Ovary (tissue), 9 donors: ENCODE results near the gene PCNX1. TPM values are rescaled to one million over a fixed set of nuclear protein-coding genes. Genes with fewer than 3 reads are reported as not detected.

ENCODE experiments used
- DNase-seq, 5 donors: peaks; one replicate each; pipeline ENCODE4 v3.0.0-alpha.2; 2019 to 2020
- H3K27ac ChIP-seq, 2 donors: fragments of 200-600 bp; one replicate each; pipeline versions ENCODE4 v1.5.1 to v1.8.0; 2019 to 2022
- H3K27me3 ChIP-seq: fragments of 200-600 bp; one replicate; pipeline ENCODE4 v1.8.0; 2022
- H3K36me3 ChIP-seq: fragments of 200-600 bp; sonication (generic); one replicate; pipeline ENCODE4 v1.5.1; 2019
- H3K4me1 ChIP-seq: one replicate; pipeline ENCODE4 v1.8.1; 2013; ENCODE audit warnings: mild to moderate bottlenecking, moderate library complexity; ENCODE audit not compliant: insufficient read depth
- H3K4me3 ChIP-seq: fragments of 200-600 bp; sonication (generic); one replicate; pipeline ENCODE4 v1.5.1; 2017
- H3K9me3 ChIP-seq, 2 donors: fragments of 200-600 bp in 1 of 2; sonication (generic) in 1 of 2; one replicate each; pipeline versions ENCODE4 v1.5.1 to v1.8.1; 2013 to 2019; ENCODE audit warnings: mild to moderate bottlenecking in 1 of 2, moderate library complexity in 1 of 2
- CTCF ChIP-seq, 3 donors: fragments of 450-650 bp in 2 of 3; fragments of 200-600 bp in 1 of 3; IDR thresholded peaks; one replicate each; pipeline versions ENCODE4 v1.5.1 to v1.8.0; 2016 to 2022; ENCODE audit warnings: antibody characterized with exemption in 3 of 3, mild to moderate bottlenecking in 1 of 3
- EP300 ChIP-seq: sonication (generic); formaldehyde crosslinking; IDR thresholded peaks from one replicate; pipeline ENCODE4 v1.6.1; 2017; ENCODE audit warnings: antibody characterized with exemption
- POLR2A ChIP-seq: fragments of 450-650 bp; IDR thresholded peaks from one replicate; pipeline ENCODE4 v1.6.1; 2017; ENCODE audit warnings: antibody characterized with exemption, mild to moderate bottlenecking, moderate library complexity
- WGBS, 3 donors: extraction: QIAGEN DNeasy Blood & Tissue Kit in 1 of 3; methylation state at CpG; one replicate each; pipeline versions ENCODE4 v1.1.5 to v1.1.7; 2013 to 2017; 5-methylcytosine and 5-hydroxymethylcytosine counted together
- intact Hi-C, 4 donors: fragments of 100-400 bp; cut with DNase I; formaldehyde crosslinking; loops; one replicate each; pipeline versions ENCODE4 v1.11.0 to v1.15.1; 2022 to 2023
- polyA plus RNA-seq, 2 donors: library from polyadenylated mRNA; stranded (reverse); fragments of 200-250 nt in 1 of 2; fragments of 350-450 nt in 1 of 2; fragmentation: Illumina TruSeq in 1 of 2; extraction: RNeasy Lipid Tissue Mini Kit (QIAGEN cat#74804) in 1 of 2; gene quantifications; one replicate each; pipeline ENCODE4 v1.2.3, GENCODE V29; 2013 to 2014
- total RNA-seq, 7 donors: library from RNA; depleted of rRNA in 2 of 7; stranded (reverse); fragments of >200 nt in 2 of 7; fragmentation: NEBNext Ultra II Directional in 3 of 7; extraction: Animal tissue kit (Norgen Biotek cat#: 25700) in 3 of 7; gene quantifications; one replicate each; pipeline versions ENCODE4 v1.1.0 to v1.2.4, GENCODE V29; 2016 to 2023
- donor health status: DM: no; HTN: no; CAD: no; lungs with moderate emphysema.
- donor health status: DM: no; HTN: no; CAD: no.
- donor health status: Bipolar disorder and iron deficiency.
- donor health status: DM: yes; HTN: yes; CAD: no.
- donor health status: DM: no; HTN: no; CAD: no.
- donor health status: DM: yes; HTN: yes; CAD: no.

Gene PCNX1
- total and polyA plus RNA-seq, 9 donors: 13.3 to 101 (median 69.5) TPM

- Histone ChIP-seq H3K36me3 (no peaks in the 10 kb centered on the region), H3K27ac (no peak overlapping the region), H3K27me3 (no peaks in the 10 kb centered on the region), H3K9me3 (no peaks in the 10 kb centered on the region), H3K4me3 (no peak overlapping the region), H3K4me1 (no peaks in the 10 kb centered on the region)
- DNase-seq: no peak
- WGBS, 3 donors: 94 to 99% (median 99%) methylated on average over 2 of the region's 2 CpGs
- intact Hi-C loops: no loop called here
- TF ChIP-seq EP300 (no peak), CTCF (IDR thresholded peaks at IDR 0.05) (no peak), POLR2A (no peak)
These were observed 171.2 kb downstream of the PCNX1 start for GRCh38 chr14:71078500-71078899.

DNA sequence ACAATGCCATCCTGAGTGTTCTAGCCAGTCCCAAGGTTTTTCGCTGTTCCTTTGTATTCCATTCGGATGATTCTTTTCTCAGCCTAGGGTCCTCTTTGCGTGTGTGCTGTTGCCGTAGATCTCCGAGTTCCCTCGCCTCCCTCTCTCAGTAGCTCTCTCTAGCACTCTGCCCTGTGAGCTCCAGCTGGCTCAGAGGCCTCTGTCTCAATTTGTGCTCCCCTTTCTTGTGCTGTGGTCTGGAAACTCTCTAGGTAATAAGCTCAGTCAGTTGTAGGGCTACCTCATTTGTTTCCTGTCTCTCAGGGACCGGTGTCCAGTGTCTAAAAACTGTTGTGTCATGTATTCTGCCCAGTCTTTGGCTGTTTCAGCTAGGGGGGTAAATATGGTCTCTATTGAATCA is 179.3 kb downstream of the PCNX1 start:
- Histone ChIP-seq H3K4me3 (no peak overlapping the region), H3K36me3 (peaks cover 4% of the 10 kb centered on the region), H3K27ac (no peak overlapping the region), H3K9me3 (no peaks in the 10 kb centered on the region), H3K4me1 (no peaks in the 10 kb centered on the region), H3K27me3 (no peaks in the 10 kb centered on the region)
- TF ChIP-seq POLR2A (no peak), EP300 (no peak), CTCF (IDR thresholded peaks at IDR 0.05) (no peak)
- intact Hi-C loops: no loop called here
- DNase-seq: no peak
- 95 to 97% (median 95%) methylated on average over 7 of the region's 7 CpGs for WGBS, 3 donors

DNA sequence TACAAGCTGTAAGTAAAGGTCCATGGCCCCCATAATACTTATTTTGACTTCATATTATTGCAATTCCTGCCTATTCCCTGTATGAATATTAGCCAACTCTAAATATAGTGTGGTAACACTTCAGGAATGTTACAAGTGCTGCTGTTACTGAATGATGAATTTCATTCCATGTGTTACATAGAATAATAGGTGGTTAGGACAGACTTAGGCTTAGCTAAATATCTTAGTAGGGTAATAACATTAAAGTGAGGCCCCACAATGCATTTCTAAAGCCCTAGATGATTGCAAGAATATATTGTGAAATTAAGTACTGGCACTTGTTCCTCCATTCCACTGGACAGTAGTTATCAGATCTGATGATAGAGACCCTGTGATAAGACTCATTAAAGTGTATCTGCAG is 182.7 kb downstream of the PCNX1 start:
- Histone ChIP-seq H3K27ac (no peak overlapping the region), H3K4me1 (no peaks in the 10 kb centered on the region), H3K9me3 (no peaks in the 10 kb centered on the region), H3K36me3 (peaks cover 4% of the 10 kb centered on the region), H3K27me3 (no peaks in the 10 kb centered on the region), H3K4me3 (no peak overlapping the region)
- TF ChIP-seq CTCF (IDR thresholded peaks at IDR 0.05) (no peak), POLR2A (no peak), EP300 (no peak)
- intact Hi-C loops: no loop called here
- no peak for DNase-seq

- WGBS, 3 donors: 94 to 96% (median 94%) methylated on average over 5 of the region's 5 CpGs
- no peaks in the 10 kb centered on the region for H3K9me3 ChIP-seq
- no peak overlapping the region for H3K27ac ChIP-seq
- no peak for TF ChIP-seq POLR2A
- TF ChIP-seq CTCF (IDR thresholded peaks at IDR 0.05): no peak
- no peak for TF ChIP-seq EP300
- H3K36me3 ChIP-seq: no peaks in the 10 kb centered on the region
- no peak for DNase-seq
- no peaks in the 10 kb centered on the region for H3K27me3 ChIP-seq
- intact Hi-C loops: no loop called here
- no peak overlapping the region for H3K4me3 ChIP-seq
- H3K4me1 ChIP-seq: no peaks in the 10 kb centered on the region
These were observed 187.5 kb downstream of the PCNX1 start for GRCh38 chr14:71094722-71095121.

- no peaks in the 10 kb centered on the region for H3K36me3 ChIP-seq
- intact Hi-C loops: no loop called here
- H3K27me3 ChIP-seq: no peaks in the 10 kb centered on the region
- no peak for DNase-seq
- no peak overlapping the region for H3K27ac ChIP-seq
- 86 to 98% (median 98%) methylated on average over 5 of the region's 5 CpGs for WGBS, 3 donors
- no peaks in the 10 kb centered on the region for H3K9me3 ChIP-seq
- no peaks in the 10 kb centered on the region for H3K4me1 ChIP-seq
- TF ChIP-seq POLR2A (no peak), EP300 (no peak), CTCF (IDR thresholded peaks at IDR 0.05) (no peak)
- H3K4me3 ChIP-seq: no peak overlapping the region
These were observed 189.7 kb downstream of the PCNX1 start for GRCh38 chr14:71096947-71097346.
